ENCODE measurements around the gene DYNC1H1. TPM values are rescaled to one million over a fixed set of nuclear protein-coding genes. Genes with fewer than 3 reads are reported as not detected.

The DYNC1H1 gene
- total RNA-seq, 2 donors from 2014 or later, result 171 to 219 TPM

- WGBS, 2 donors, result 26% methylated on average over 17 to 19 of the region's 19 CpGs
- TF ChIP-seq POLR2A (IDR thresholded peaks at IDR 0.05) (no peak), CTCF (IDR thresholded peaks at IDR 0.05) (peak; percentile 64 to 97 (median 90))
- Histone ChIP-seq H3K36me3 (replicated peaks in 1 of 2; ENCODE audit: insufficient read depth in 1 of 2, low read depth in 2 of 2) (no peaks in the 10 kb centered on the region), H3K27ac (no peak overlapping the region), H3K27me3 (no peaks in the 10 kb centered on the region), H3K9me3 (no peaks in the 10 kb centered on the region), H3K4me3 (no peak overlapping the region), H3K4me1 (peaks cover 35% of the 10 kb centered on the region)
- intact Hi-C loops (cut with DNase I), result no loop called here
- DNase-seq (peak; percentile 80 to 86 (median 84)), ATAC-seq (peak; percentile 25)
These were observed 3.2 kb upstream of the DYNC1H1 start for GRCh38 chr14:101961011-101961721.

GRCh38 chr14:101961746-101962502 is 2.4 kb upstream of the DYNC1H1 start:
- Histone ChIP-seq H3K36me3 (replicated peaks in 1 of 2; ENCODE audit: insufficient read depth in 1 of 2, low read depth in 2 of 2) (no peaks in the 10 kb centered on the region), H3K9me3 (no peaks in the 10 kb centered on the region), H3K4me1 (peaks cover 42% of the 10 kb centered on the region), H3K4me3 (no peak overlapping the region), H3K27me3 (no peaks in the 10 kb centered on the region), H3K27ac (peak overlapping the region in 2 of 4 donors; percentile 7 to 12)
- intact Hi-C loops (cut with DNase I), result no loop called here
- ATAC-seq (no peak), DNase-seq (no peak)
- TF ChIP-seq POLR2A (IDR thresholded peaks at IDR 0.05), result no peak
- no peak for TF ChIP-seq CTCF (IDR thresholded peaks at IDR 0.05)
- 72 to 75% methylated on average over 9 of the region's 9 CpGs for WGBS, 2 donors

- Histone ChIP-seq H3K36me3 (replicated peaks in 1 of 2; ENCODE audit: insufficient read depth in 1 of 2, low read depth in 2 of 2) (no peaks in the 10 kb centered on the region), H3K4me3 (no peak overlapping the region), H3K4me1 (peaks cover 46% of the 10 kb centered on the region), H3K27ac (peak overlapping the region in 3 of 4 donors; percentile 3 to 12 (median 7)), H3K9me3 (no peaks in the 10 kb centered on the region), H3K27me3 (no peaks in the 10 kb centered on the region)
- intact Hi-C loops (cut with DNase I), result no loop called here
- peak; percentile 75 to 92 (median 87) for DNase-seq
- ATAC-seq, result no peak
- WGBS, 2 donors, result 36 to 41% methylated on average over 5 of the region's 5 CpGs
- no peak for TF ChIP-seq POLR2A (IDR thresholded peaks at IDR 0.05)
- TF ChIP-seq CTCF (IDR thresholded peaks at IDR 0.05), result no peak
These were observed 1.9 kb upstream of the DYNC1H1 start for GRCh38 chr14:101962503-101962874.

GRCh38 chr14:101963052-101963451 is 1.3 kb upstream of the DYNC1H1 start:
- DNase-seq (no peak), ATAC-seq (no peak)
- Histone ChIP-seq H3K4me1 (peaks cover 51% of the 10 kb centered on the region), H3K9me3 (no peaks in the 10 kb centered on the region), H3K27ac (peak overlapping the region in 3 of 4 donors; percentile 3 to 12 (median 7)), H3K27me3 (no peaks in the 10 kb centered on the region), H3K36me3 (replicated peaks in 1 of 2; ENCODE audit: insufficient read depth in 1 of 2, low read depth in 2 of 2) (no peaks in the 10 kb centered on the region), H3K4me3 (no peak overlapping the region)
- intact Hi-C loops (cut with DNase I), result no loop called here
- 67 to 72% methylated on average over 5 of the region's 5 CpGs for WGBS, 2 donors
- TF ChIP-seq POLR2A (IDR thresholded peaks at IDR 0.05) (no peak), CTCF (IDR thresholded peaks at IDR 0.05) (no peak)
